SK-N-SH (cell line): ENCODE measurements around the gene MT1E. TPM values are rescaled to one million over a fixed set of nuclear protein-coding genes. Genes with fewer than 3 reads are reported as not detected.
A peak's percentile ranks its signal among the peaks of the same experiment; 100 is the strongest.

Experiments
- CTCF ChIA-PET: fragments of 300-600, 350-600 bp; formaldehyde crosslinking; extraction: SDS; loops from one replicate; lab custom pipeline; 2021; lab: Yijun Ruan, JAX
- POLR2A ChIA-PET: fragments of 350-600 bp; sonication (Branson Sonifier 250); formaldehyde crosslinking; extraction: SDS; loops from one replicate; lab custom pipeline; 2020; ENCODE audit warnings: antibody characterized with exemption, inconsistent platforms; lab: Yijun Ruan, JAX
- DNase-seq: peaks from one replicate; pipeline ENCODE4 v3.0.0; 2012
- H2AFZ ChIP-seq: fragments of 200-600 bp; sonication (generic); 2 replicates; pipeline ENCODE4 v1.8.1; 2016; ENCODE audit warnings: antibody characterized with exemption, mild to moderate bottlenecking, low read depth
- H3F3A ChIP-seq: fragments of 200-600 bp; sonication (generic); replicated peaks from 2 replicates; pipeline ENCODE3; 2016; ENCODE audit warnings: antibody characterized with exemption, mild to moderate bottlenecking; ENCODE audit not compliant: insufficient read depth
- H3K27ac ChIP-seq, 2 experiments: fragments of 200-500 bp in 1 of 2; fragments of 200-600 bp in 1 of 2; sonication (Bioruptor generic) in 1 of 2; sonication (generic), shearing (Covaris generic) in 1 of 2; 2 replicates each; pipeline versions ENCODE4 v1.5.1 to v1.6.1; 2014 to 2016; ENCODE audit warnings: low read depth in 2 of 2, inconsistent platforms in 1 of 2, low read length in 1 of 2, mild to moderate bottlenecking in 1 of 2, mixed read lengths in 1 of 2
- H3K27me3 ChIP-seq: fragments of 200-600 bp; sonication (generic), shearing (Covaris generic); 2 replicates; pipeline ENCODE4 v1.6.1; 2016; ENCODE audit warnings: mixed run types; ENCODE audit not compliant: insufficient read depth
- H3K36me3 ChIP-seq, 2 experiments: fragments of 200-500 bp in 1 of 2; fragments of 200-600 bp in 1 of 2; sonication (Bioruptor generic) in 1 of 2; sonication (generic) in 1 of 2; replicated peaks in 1 of 2; 2 replicates each; pipeline versions ENCODE3 to v1.5.1; 2014 to 2016; ENCODE audit warnings: low read length in 1 of 2, mild to moderate bottlenecking in 1 of 2; ENCODE audit not compliant: insufficient read depth in 2 of 2, control insufficient read depth in 1 of 2
- H3K4me1 ChIP-seq, 2 experiments: fragments of 200-500 bp in 1 of 2; fragments of 200-600 bp in 1 of 2; sonication (Bioruptor generic) in 1 of 2; sonication (generic), shearing (Covaris generic) in 1 of 2; 2 replicates each; pipeline versions ENCODE4 v1.5.1 to v1.6.1; 2014 to 2016; ENCODE audit warnings: low read depth in 1 of 2, low read length in 1 of 2, mixed run types in 1 of 2; ENCODE audit not compliant: insufficient read depth in 2 of 2, control insufficient read depth in 1 of 2
- H3K4me2 ChIP-seq: fragments of 200-600 bp; sonication (generic), shearing (Covaris generic); 2 replicates; pipeline ENCODE4 v1.6.1; 2017; ENCODE audit warnings: mixed run types
- H3K4me3 ChIP-seq, 2 experiments: fragments of 200-500 bp in 1 of 2; fragments of 200-600 bp in 1 of 2; sonication (Bioruptor generic) in 1 of 2; sonication (generic), shearing (Covaris generic) in 1 of 2; 2 replicates each; pipeline versions ENCODE4 v1.5.1 to v1.8.1; 2014 to 2016; ENCODE audit warnings: low read depth in 2 of 2, inconsistent platforms in 1 of 2, low read length in 1 of 2, mild to moderate bottlenecking in 1 of 2, mixed read lengths in 1 of 2, moderate library complexity in 1 of 2
- H3K79me2 ChIP-seq: fragments of 200-600 bp; sonication (generic); 2 replicates; pipeline ENCODE4 v1.8.1; 2017; ENCODE audit warnings: mild to moderate bottlenecking; ENCODE audit not compliant: insufficient read depth
- H3K9ac ChIP-seq: fragments of 200-600 bp; sonication (generic); 2 replicates; pipeline ENCODE4 v1.6.1; 2017; ENCODE audit warnings: mixed run types
- H3K9me2 ChIP-seq: fragments of 200-600 bp; sonication (generic); 2 replicates; pipeline ENCODE4 v1.6.1; 2017; ENCODE audit warnings: mixed run types
- H3K9me3 ChIP-seq: fragments of 200-600 bp; sonication (generic); 2 replicates; pipeline ENCODE4 v1.6.1; 2017; ENCODE audit warnings: mixed run types, mild to moderate bottlenecking, moderate library complexity
- H4K20me1 ChIP-seq: fragments of 200-600 bp; sonication (generic); 2 replicates; pipeline ENCODE4 v1.6.1; 2017; ENCODE audit warnings: mild to moderate bottlenecking, mixed run types; ENCODE audit not compliant: insufficient read depth
- CHD2 ChIP-seq: fragments of 150-350 bp; IDR thresholded peaks from 2 replicates; pipeline ENCODE4 v1.6.1; 2018; ENCODE audit warnings: low read length; ENCODE audit not compliant: partially characterized antibody
- ELF1 ChIP-seq: IDR thresholded peaks from 2 replicates; pipeline ENCODE4 v1.4.0; 2012
- FOSL2 ChIP-seq: IDR thresholded peaks from 2 replicates; pipeline ENCODE4 v1.4.0; 2012; ENCODE audit warnings: low read depth, mild to moderate bottlenecking, moderate library complexity, borderline replicate concordance
- FOXJ3 ChIP-seq: sonication (generic); formaldehyde crosslinking; IDR thresholded peaks from 2 replicates; pipeline ENCODE4 v1.5.1; 2020; ENCODE audit warnings: mild to moderate bottlenecking, missing genetic modification reagents
- GABPA ChIP-seq: IDR thresholded peaks from 2 replicates; pipeline ENCODE4 v1.4.0; 2012; ENCODE audit warnings: low read depth, mild to moderate bottlenecking
- MEF2A ChIP-seq: IDR thresholded peaks from 2 replicates; pipeline ENCODE4 v1.4.0; 2012; ENCODE audit warnings: low read depth, borderline replicate concordance
- NRF1 ChIP-seq: IDR thresholded peaks from 2 replicates; pipeline ENCODE4 v1.6.1; 2012; ENCODE audit warnings: low read depth, mild to moderate bottlenecking, low read length
- PBX3 ChIP-seq: IDR thresholded peaks from 2 replicates; pipeline ENCODE4; 2012
- SIN3A ChIP-seq: IDR thresholded peaks from 2 replicates; pipeline ENCODE4 v1.6.1; 2012; ENCODE audit warnings: low read depth, mild to moderate bottlenecking, low read length, moderate library complexity, borderline replicate concordance
- USF1 ChIP-seq: IDR thresholded peaks from 2 replicates; pipeline ENCODE4 v1.4.0; 2012; ENCODE audit warnings: low read depth, borderline replicate concordance
- YY1 ChIP-seq: IDR thresholded peaks from 2 replicates; pipeline ENCODE4 v1.4.0; 2012; ENCODE audit warnings: low read depth, mild to moderate bottlenecking
- ZBTB33 ChIP-seq: IDR thresholded peaks from 2 replicates; pipeline ENCODE4 v1.4.0; 2012; ENCODE audit warnings: low read depth, borderline replicate concordance
- WGBS: methylation state at CpG from one replicate; pipeline ENCODE4 v1.1.6; 2017; ENCODE audit warnings: low lambda C conversion rate; 5-methylcytosine and 5-hydroxymethylcytosine counted together
- polyA plus RNA-seq, 3 experiments: library from polyadenylated mRNA; depleted of rRNA; stranded (reverse); fragments of >200 nt; gene quantifications; 2 replicates each; pipeline ENCODE4 v1.2.3, GENCODE V29; 2012
- TF ChIP-seq, protein P1 (sequence below): IDR thresholded peaks from 2 replicates; pipeline ENCODE4 v1.6.1; 2012; ENCODE audit warnings: mild to moderate bottlenecking, low read depth, low read length, moderate library complexity
- TF ChIP-seq, protein P2 (sequence below): fragments of 150-350 bp; IDR thresholded peaks from 2 replicates; pipeline ENCODE4 v1.6.1; 2016; ENCODE audit warnings: mild to moderate bottlenecking, low read depth, low read length

MT1E gene
- polyA plus RNA-seq, 1 of the 3 experiments (the other 2 are of a cell fraction) = 205 TPM

- Histone ChIP-seq H2AFZ (peak within 1 kb of the TSS; percentile 68; the same call in 1 of the 2 replicates), H3F3A (no peaks in the 10 kb centered on the region), H3K79me2 (no peaks in the 10 kb centered on the region), H3K36me3 (no peaks in the 10 kb centered on the region), H3K27ac (no peak within 1 kb of the TSS), H4K20me1 (no peaks in the 10 kb centered on the region), H3K9me3 (no peaks in the 10 kb centered on the region), H3K4me2 (peak within 1 kb of the TSS; percentile 62; the same call in 1 of the 2 replicates), H3K4me1 (peaks cover 0 to 9% of the 10 kb centered on the region in 2 experiments; a peak in 1 of 4 replicates), H3K27me3 (peaks cover 31% of the 10 kb centered on the region; the same call in 1 of the 2 replicates), H3K4me3 (peak within 1 kb of the TSS; percentile 48 to 52), H3K9me2 (no peaks in the 10 kb centered on the region), H3K9ac (no peak within 1 kb of the TSS)
- ChIA-PET CTCF (no interaction called here), POLR2A (no interaction called here)
- TF ChIP-seq ELF1 = no peak
- no peak for TF ChIP-seq ZBTB33
- TF ChIP-seq NRF1 = peak; percentile 61
- TF ChIP-seq MEF2A = no peak
- TF ChIP-seq, protein P1, sequence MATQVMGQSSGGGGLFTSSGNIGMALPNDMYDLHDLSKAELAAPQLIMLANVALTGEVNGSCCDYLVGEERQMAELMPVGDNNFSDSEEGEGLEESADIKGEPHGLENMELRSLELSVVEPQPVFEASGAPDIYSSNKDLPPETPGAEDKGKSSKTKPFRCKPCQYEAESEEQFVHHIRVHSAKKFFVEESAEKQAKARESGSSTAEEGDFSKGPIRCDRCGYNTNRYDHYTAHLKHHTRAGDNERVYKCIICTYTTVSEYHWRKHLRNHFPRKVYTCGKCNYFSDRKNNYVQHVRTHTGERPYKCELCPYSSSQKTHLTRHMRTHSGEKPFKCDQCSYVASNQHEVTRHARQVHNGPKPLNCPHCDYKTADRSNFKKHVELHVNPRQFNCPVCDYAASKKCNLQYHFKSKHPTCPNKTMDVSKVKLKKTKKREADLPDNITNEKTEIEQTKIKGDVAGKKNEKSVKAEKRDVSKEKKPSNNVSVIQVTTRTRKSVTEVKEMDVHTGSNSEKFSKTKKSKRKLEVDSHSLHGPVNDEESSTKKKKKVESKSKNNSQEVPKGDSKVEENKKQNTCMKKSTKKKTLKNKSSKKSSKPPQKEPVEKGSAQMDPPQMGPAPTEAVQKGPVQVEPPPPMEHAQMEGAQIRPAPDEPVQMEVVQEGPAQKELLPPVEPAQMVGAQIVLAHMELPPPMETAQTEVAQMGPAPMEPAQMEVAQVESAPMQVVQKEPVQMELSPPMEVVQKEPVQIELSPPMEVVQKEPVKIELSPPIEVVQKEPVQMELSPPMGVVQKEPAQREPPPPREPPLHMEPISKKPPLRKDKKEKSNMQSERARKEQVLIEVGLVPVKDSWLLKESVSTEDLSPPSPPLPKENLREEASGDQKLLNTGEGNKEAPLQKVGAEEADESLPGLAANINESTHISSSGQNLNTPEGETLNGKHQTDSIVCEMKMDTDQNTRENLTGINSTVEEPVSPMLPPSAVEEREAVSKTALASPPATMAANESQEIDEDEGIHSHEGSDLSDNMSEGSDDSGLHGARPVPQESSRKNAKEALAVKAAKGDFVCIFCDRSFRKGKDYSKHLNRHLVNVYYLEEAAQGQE = no peak
- 41% methylated on average over 57 of the region's 68 CpGs for WGBS
- peak; percentile 74 for DNase-seq
Measured at GRCh38 chr16:56637814-56638750, 12.5 kb downstream of the MT1E start, which contains the start of gene MT1A. Gene MT1A, plus strand, starts transcription at chr16:56638666. Its CDS starts 73 bp downstream, at chr16:56638739.

- Histone ChIP-seq H3K4me3 (no peak overlapping the region), H3K27me3 (peaks cover 31% of the 10 kb centered on the region; the same call in 1 of the 2 replicates), H3K4me1 (peaks cover 0 to 9% of the 10 kb centered on the region in 2 experiments; a peak in 1 of 4 replicates), H4K20me1 (no peaks in the 10 kb centered on the region), H2AFZ (no peak overlapping the region), H3K4me2 (no peak overlapping the region), H3K79me2 (no peaks in the 10 kb centered on the region), H3K9me2 (no peaks in the 10 kb centered on the region), H3K9me3 (no peaks in the 10 kb centered on the region), H3K9ac (no peak overlapping the region), H3K27ac (no peak overlapping the region), H3F3A (no peaks in the 10 kb centered on the region), H3K36me3 (no peaks in the 10 kb centered on the region)
- DNase-seq = no peak
- CTCF ChIA-PET = interaction anchor here (1.5 to 1.7 kb wide), 2 partner anchors 12 to 36 kb away, joined by 4 read pairs; partner anchors contain the start of gene MT1B
- POLR2A ChIA-PET = no interaction called here
- 36% methylated on average over 1 of the region's 1 CpG for WGBS
- no peak for TF ChIP-seq PBX3
- no peak for TF ChIP-seq FOSL2
- TF ChIP-seq SIN3A = no peak
- TF ChIP-seq USF1 = no peak
- no peak for TF ChIP-seq FOXJ3 (CRISPR knock-in tag)
- no peak for TF ChIP-seq YY1
- TF ChIP-seq GABPA = no peak
- TF ChIP-seq CHD2 = no peak
- TF ChIP-seq, protein P2, sequence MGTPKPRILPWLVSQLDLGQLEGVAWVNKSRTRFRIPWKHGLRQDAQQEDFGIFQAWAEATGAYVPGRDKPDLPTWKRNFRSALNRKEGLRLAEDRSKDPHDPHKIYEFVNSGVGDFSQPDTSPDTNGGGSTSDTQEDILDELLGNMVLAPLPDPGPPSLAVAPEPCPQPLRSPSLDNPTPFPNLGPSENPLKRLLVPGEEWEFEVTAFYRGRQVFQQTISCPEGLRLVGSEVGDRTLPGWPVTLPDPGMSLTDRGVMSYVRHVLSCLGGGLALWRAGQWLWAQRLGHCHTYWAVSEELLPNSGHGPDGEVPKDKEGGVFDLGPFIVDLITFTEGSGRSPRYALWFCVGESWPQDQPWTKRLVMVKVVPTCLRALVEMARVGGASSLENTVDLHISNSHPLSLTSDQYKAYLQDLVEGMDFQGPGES = no peak
Measured at GRCh38 chr16:56639045-56639444, 13.5 kb downstream of the MT1E start.
